COR-L47 (cell line): ENCODE results near the gene ATF4.
"Not testable (repeated sequence)": the region's sequence is repeated elsewhere in the genome, so short reads cannot be mapped to it uniquely, and the experiment has no call there.

Experiments
- DNase-seq: peaks from one replicate; lab custom pipeline; 2025; lab: John Stamatoyannopoulos, UW

The ATF4 gene

GRCh38 chr22:39489094-39490068 is 31.0 kb upstream of the ATF4 start:
- DNase-seq = no peak

GRCh38 chr22:39490135-39490798 is 30.1 kb upstream of the ATF4 start:
- DNase-seq = peak; percentile 84

- no peak for DNase-seq
Measured at GRCh38 chr22:39490966-39491680, 29.2 kb upstream of the ATF4 start.

GRCh38 chr22:39491696-39492095 is 28.7 kb upstream of the ATF4 start:
- no peak for DNase-seq

GRCh38 chr22:39492186-39492585 is 28.2 kb upstream of the ATF4 start:
- DNase-seq = no peak

GRCh38 chr22:39493759-39494158 is 26.6 kb upstream of the ATF4 start:
- no peak for DNase-seq

- no peak for DNase-seq
Measured at GRCh38 chr22:39494471-39495120, 25.8 kb upstream of the ATF4 start.

- peak; percentile 68 for DNase-seq
Measured at GRCh38 chr22:39496131-39496838, 24.1 kb upstream of the ATF4 start.

- DNase-seq = no peak
Measured at GRCh38 chr22:39497429-39497828, 22.9 kb upstream of the ATF4 start.

- peak; percentile 88 for DNase-seq
Measured at GRCh38 chr22:39498368-39498767, 22.0 kb upstream of the ATF4 start.

GRCh38 chr22:39498802-39499201 is 21.6 kb upstream of the ATF4 start:
- DNase-seq = peak; percentile 73

- DNase-seq = no peak
Measured at GRCh38 chr22:39500101-39500500, 20.3 kb upstream of the ATF4 start.

- no peak for DNase-seq
Measured at GRCh38 chr22:39501644-39502108, 18.7 kb upstream of the ATF4 start.

GRCh38 chr22:39502109-39502788 is 18.1 kb upstream of the ATF4 start, which contains the start of gene MIEF1:
TSS of gene MIEF1 (plus strand) at chr22:39502290. CDS start at chr22:39511295, 9,005 bp downstream.
- peak; percentile 96 for DNase-seq

GRCh38 chr22:39502789-39503409 is 17.5 kb upstream of the ATF4 start:
- no peak for DNase-seq

GRCh38 chr22:39503630-39504029 is 16.7 kb upstream of the ATF4 start:
- no peak for DNase-seq

GRCh38 chr22:39504071-39504470 is 16.3 kb upstream of the ATF4 start:
- no peak for DNase-seq

GRCh38 chr22:39507021-39507420 is 13.3 kb upstream of the ATF4 start:
- DNase-seq = not testable (repeated sequence)

- DNase-seq = no peak
Measured at GRCh38 chr22:39508393-39508792, 12.0 kb upstream of the ATF4 start.

GRCh38 chr22:39510529-39511149 is 9.7 kb upstream of the ATF4 start:
- no peak for DNase-seq
